Measurements from ENCODE around the gene EP400.

EP400 gene

DNA sequence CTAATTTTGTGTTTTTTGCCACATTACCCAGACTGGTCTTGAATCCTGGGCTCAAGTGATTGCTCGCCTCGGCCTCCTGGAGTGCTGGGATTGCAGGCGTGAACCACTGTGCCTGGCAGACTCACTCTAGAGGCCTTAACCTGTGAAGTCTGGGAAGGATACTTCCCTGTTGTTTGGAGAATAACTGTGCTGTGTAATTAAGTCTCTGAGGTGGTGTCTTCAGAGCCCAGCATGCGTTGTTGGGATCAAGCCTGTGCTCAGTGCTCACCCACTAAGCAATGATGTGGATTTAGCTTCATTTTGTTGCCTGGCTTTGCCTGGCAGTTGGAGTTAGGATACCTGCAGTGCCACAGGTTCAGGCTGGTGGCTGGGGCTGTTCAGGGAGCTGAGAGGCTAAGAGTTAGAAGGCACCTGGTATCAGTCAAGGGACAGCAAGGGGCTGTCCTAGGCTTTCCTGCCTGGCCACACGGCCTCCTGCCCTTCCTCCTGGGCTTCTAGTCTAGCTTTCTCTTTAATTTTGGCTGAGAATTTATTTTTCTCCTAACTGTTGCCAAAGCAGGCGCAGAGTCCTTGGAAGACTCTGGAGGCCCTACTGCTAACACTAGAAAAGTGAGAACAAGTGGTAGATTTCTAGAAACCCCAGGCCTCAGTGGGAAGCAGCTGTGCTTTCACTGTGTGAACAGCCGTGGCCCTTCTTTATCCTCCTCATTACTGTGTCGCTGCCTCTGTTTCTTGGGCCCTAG lies 38.5 kb downstream of the EP400 start:
- no peak for DNase-seq (ENCODE audit: low read depth)

DNA sequence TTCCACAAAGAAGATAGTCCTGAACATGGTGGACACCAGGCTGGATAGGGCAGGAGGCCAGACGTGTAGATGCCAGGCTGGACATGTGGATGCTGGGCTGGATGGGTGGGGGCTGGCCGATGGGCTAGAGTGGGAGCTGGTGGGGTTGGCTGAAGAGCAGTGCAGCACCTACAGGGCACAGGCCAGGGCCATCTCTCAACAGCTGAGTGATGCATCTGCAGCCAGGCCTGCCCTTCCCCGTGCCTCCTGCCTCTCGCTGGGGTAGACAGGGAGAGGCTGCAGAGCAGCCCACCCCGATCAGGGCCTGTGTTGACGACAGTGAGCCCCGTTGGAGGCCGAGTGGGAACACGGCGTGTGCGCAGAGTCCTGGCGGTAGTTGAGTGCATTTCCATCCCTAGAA lies 39.3 kb downstream of the EP400 start:
- no peak for DNase-seq (ENCODE audit: low read depth)

DNA sequence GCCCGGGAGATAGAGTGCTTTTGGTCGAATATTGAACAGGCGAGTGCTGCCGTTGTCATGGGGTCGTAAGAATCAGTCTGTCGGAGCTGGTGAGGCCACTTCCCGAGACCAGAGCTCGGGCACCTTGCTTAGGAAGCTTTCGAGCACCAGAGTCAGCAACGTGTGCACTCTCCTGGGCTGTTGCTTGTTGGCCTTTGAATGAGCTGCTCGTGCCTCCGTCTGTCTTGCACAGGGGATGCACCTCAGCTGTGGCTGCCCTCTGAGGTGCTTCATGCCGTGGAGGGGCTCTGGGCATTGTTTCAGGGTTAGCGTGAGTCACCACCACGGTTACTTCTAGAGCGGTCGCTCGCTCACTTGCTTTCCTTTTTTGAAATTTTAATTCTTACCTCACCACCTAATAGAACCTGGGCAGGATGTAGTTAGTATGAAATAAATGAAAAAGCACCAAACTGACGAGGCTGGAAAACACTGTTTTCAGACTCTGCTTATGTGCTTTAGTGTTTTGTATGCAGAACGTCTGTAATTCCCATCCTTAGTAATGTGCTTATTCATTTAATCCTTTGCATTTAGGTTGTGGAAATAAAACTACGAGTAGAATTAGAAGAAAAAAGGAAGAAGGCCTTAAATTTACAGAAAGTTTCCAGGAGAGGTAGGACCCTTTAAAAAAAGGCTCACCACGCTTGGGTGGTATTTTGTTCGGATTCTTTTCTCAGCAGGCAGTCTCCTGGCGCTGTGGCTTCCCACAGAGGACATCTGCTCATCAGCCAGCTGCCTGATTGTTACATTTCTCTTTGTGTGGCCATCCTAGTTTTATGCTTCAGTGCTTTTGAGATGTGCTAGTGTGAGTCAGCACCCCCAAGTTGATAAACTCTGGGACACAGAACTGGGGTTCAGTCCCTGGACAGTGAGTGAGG lies 40.6 kb downstream of the EP400 start:
- no peak for DNase-seq (ENCODE audit: low read depth)

DNA sequence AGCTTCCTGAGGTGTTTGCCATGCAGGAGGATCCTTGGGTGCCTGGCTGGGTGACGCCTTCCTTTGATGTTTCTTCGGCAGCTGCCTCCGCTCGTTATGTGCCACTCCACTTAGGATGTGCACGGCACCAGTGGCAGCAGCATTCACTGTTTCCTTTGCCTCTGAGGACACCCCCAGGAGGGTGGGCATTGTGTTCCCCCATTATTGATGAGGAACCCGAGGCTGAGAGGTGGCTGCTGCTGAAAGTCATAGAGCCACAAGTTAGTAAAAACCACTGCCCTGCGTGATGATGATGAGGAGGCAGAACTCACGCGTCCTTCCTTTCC lies 41.2 kb downstream of the EP400 start:
- no peak for DNase-seq (ENCODE audit: low read depth)

DNA sequence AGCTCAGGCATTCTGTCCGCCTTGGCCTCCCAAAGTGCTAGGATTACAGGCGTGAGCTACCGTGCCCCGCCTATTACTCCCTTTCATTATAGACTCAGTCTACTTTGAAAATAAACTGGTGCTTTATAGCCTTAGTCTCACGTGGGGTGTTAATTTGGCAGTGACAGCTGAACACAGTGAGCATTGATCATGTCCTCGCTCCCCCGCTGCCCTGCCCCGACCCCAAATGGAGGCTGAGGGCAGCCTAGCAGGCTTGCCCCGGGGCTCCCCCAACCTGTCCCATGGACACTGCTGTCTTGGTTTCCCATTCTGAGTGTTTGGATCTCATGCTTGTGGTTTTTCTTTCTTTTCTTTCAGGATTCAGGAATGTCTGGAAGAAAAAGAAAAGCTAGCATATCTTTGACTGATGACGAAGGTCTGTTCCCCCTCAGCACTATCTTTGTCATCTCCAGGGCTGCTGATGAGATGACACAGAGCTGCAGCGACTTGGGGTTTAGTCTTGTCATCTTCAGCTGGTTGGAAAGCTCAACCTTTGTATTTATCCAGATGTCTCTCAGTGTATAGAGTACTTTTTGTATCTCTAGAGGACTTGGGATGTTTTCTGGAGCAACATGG lies 42.2 kb downstream of the EP400 start:
- DNase-seq (ENCODE audit: low read depth), result no peak

DNA sequence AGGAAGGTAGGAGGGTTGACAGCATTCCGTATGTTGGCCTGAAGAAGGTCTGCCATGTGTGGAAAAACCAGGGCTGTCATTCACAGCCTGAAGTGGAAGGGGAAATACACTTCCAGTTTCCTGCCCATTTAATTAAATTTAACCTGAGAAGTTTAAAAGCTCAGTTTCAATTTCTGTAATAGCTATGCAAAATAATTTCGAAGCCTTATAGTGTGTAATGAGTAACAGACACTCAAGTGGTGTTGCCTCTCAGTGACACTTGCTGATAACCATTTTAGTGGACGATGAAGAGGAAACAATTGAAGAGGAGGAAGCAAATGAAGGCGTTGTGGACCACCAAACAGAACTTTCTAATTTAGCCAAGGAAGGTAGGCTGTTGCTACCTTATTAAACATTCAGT lies 44.8 kb downstream of the EP400 start:
- no peak for DNase-seq (ENCODE audit: low read depth)

DNA sequence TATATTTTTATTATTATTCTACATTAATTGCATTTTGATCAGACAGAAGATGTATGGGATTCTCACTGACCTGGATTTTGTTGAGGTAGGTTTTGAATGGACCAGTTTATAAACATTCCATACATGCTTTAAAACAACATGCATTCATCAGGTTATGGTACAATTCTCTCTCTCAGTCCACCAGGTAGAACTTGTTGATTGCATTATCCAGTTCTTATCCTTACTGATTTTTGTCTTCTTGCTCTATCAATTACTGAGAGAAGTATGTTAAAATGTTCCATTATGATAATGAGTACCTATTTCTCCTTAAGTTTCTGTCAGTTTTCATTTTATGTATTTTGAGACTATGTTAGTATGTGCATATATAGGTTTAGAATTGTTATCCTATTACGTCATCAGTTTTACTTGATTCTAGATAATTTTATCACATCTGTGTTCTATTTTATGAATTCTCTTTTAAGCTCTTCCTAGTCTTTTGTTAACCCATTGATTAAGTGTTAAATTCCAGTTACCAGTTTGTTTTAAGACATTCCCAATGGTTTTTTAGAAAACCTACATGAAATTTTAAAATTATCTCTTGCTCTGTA lies 50.6 kb downstream of the EP400 start:
- DNase-seq (ENCODE audit: low read depth), result no peak

DNA sequence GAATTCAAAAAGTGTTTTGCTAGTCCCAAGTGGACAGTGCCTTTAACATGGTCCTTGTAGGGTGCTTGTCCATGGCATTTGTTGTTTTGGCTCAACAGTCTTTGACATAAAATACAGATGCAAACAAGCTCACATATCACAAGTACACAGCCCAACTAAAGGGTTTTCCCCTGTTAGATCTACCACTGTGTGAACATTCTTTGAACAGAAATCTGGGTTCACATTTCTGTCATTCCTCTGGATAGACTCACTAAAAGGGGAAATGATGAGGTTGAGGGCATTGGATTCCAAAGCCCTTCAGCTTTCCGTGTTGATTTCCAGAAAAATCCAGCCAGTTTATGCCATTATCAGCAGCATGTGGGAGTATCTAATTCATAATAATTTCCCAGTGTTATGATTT lies 54.1 kb downstream of the EP400 start:
- DNase-seq (ENCODE audit: low read depth), result no peak

DNA sequence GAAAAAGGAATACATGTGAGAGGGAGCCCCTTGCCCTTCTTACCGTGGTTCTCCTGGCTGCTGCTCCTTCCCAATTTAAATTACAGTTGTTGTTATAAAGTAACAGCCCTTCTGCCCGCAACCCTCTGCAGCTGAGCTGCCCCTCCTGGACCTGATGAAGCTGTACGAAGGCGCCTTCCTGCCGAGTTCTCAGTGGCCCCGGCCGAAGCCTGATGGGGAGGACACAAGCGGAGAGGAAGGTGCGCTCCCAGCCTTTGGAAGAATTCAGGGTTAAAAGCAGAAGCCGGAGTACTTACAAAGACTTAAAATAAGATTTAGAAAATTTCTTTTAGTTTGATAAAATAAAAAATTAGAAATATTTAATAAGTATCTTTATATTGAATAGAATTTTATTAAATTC lies 55.2 kb downstream of the EP400 start:
- DNase-seq (ENCODE audit: low read depth), result no peak

DNA sequence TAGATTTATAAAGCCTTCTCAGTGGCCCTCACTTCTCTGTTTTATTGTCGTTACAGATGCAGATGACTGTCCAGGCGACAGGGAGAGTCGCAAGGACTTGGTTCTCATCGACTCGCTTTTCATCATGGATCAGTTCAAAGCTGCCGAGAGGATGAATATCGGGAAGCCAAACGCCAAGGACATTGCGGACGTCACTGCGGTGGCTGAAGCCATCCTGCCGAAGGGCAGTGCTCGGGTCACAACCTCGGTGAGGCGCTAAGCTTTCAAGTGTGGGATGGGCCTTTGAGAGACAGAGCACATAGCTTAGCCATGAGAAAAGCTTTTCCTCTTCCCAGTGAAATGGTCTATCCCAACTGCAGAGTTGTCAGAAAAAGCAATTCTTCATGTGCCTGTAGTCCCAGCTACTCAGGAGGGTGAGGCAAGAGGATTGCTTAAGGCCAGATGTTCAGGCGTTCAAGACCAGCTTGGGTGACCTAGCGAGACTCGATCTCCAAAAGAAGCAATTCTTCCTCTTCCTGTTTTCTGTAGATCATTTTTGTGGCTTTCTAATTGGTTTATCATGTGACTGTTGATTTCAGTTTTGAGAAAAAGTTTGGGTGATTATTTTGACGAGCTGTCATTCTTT lies 56.4 kb downstream of the EP400 start:
- DNase-seq (ENCODE audit: low read depth), result no peak

DNA sequence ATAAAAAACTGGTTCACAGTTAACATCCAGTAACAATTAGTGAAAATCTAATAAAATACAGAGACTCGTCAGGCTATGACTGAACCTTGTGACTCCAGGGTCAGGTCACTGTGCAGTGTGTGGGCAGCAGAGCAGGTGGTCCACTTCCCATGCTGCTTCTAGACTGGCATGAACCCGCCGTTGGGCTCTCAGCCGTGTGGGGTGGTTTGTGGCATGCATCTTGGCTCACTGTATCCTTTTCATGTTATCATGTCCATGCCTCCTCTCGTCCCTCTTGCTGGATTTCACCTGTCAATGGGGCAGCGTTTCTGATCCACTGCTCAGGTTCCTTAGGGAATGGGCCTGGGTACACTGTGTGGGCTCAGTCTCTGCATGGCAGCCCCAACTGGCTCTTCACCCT lies 57.3 kb downstream of the EP400 start:
- DNase-seq (ENCODE audit: low read depth), result no peak

DNA sequence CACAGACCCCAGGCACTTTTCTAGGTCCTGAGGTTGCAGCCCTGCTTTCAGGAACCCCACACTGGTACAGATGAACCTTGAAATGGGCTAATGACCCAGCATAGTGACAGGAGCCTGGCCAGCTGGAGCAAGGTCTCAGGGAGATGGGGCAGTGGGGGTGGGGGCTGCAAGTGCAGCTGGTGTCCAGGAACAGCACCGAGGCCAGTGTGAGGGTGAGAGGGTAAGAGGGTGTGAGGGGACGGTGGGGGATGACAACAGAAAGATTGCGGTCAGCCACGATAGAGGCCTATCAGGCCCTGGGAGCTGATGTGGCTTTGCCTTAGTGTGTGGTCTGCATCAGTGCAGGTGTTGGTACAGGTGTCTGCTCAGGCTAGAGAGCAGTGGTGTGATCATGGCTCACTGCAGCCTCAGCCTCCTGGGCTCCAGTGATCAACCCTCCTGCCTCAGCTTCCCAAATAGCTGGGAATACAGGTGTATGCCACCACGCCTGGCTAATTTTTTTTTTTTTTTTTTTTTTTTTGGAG lies 59.7 kb downstream of the EP400 start:
- DNase-seq (ENCODE audit: low read depth), result no peak

DNA sequence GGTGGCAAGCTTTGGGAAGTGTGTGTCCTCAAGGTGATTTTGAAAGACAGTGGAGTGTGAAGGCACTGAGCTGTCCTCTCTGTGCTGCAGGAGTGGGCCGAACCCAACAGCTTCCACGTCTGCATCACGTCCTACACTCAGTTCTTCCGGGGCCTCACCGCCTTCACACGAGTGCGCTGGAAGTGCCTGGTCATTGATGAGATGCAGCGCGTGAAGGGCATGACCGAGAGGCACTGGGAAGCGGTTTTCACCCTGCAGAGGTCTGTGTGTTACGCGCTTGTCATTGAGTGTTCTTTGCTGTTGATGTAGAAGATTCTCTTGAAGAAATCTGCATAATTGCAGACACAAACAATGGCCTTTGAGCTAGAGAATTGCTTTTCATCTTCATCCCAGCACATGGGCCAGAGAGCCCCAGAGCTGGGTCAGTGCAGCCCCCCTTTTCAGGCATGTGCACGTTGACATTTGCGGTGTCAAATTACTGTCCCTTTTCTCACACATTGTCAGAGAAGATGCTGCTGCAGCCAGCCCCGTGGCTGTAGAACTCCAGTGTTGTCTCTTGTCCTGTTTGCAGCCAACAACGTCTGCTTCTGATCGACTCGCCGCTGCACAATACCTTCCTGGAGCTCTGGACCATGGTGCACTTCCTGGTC lies 63.3 kb downstream of the EP400 start:
- no peak for DNase-seq (ENCODE audit: low read depth)

DNA sequence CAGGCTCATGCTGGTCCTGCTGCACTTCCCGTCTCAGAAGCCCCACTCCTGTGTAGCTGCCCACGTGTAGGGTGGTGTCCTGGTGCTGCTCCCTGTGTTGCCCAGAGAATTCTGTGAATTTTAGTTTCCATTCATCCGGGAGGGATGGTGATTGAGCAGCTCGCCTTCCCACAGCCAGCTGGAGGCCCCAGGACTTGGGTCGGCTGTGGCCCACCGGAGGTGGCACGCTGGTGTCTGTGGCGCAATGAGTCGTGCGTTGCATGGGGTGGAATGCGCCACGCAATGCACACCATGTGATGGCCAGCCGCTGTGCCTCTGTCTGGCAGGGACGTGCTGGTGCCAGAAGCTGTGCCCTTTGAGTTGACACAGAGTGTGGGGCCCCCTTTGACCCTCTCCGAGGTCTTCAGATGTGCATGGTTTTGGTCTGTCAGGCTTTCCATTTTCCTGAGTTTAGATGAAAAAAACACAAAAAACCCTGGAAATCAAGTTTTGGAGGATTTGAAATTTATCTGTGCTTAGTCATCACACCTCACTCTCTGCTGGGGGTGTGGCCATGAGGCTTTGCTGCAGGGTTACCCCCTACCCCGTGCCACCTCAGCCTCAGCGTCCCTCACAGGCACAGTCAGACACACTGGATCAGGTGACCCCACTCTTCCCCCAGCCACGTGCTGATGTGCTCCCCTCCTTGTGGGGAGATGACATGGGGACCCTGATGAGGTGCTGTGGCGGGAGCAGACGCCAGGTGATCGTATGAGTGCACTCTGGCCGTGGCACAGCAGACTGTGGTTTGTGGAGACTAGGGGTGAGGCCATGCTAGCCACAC lies 64.6 kb downstream of the EP400 start:
- DNase-seq (ENCODE audit: low read depth), result no peak

DNA sequence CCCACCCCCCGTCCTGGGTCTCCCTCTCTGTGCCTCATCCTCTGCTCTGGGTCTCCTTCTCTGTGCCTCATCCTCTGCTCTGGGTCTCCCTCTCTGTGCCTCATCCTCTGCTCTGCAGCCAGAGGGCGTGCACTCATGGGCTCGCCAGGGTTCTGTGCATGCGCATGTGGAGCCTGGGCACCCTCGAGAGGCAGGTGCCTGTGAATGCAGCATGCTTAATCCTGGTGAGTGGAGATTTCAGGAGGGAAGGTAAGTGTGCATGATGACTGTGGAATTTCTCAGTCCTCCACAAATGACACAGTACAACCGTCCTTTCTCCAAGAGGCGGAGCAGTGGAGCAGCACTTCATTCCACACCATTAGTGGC lies 65.2 kb downstream of the EP400 start:
- no peak for DNase-seq (ENCODE audit: low read depth)

DNA sequence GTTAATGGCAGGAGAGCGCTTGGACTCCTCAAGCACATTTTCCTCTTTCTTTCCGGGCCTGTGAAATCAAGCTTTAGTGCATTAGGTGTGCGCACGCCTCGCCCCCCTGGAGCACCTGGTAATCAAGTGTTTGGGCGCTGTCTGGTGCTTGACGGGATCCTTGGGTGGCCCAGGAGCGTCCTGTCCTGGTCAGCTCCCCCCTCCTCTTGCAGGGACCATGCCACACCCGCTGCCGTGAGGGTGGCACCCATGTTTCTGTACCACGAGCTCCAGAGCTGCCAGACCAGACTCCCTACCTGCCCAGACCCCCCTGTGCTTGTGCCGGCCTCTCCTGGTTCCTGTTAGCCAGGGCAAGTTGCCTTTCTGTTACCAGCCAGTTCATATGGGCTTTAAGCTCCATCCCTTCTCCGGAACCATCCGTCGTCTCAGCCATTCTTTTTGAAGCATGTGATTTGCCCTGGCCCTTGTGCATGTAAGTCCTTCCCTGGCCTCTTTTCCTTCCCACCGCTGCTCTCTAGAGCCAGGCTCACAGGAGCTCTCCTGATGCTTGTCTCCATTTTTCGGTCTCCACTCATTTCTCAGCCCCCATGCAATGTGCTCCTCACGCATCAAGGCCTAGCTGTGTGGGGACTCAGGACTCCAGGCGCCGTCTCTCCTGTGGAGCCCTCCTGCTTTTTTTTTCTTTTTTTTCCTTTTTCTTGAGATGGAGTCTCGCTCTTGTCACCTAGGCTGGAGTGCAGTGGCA lies 66.1 kb downstream of the EP400 start:
- DNase-seq (ENCODE audit: low read depth), result no peak

DNA sequence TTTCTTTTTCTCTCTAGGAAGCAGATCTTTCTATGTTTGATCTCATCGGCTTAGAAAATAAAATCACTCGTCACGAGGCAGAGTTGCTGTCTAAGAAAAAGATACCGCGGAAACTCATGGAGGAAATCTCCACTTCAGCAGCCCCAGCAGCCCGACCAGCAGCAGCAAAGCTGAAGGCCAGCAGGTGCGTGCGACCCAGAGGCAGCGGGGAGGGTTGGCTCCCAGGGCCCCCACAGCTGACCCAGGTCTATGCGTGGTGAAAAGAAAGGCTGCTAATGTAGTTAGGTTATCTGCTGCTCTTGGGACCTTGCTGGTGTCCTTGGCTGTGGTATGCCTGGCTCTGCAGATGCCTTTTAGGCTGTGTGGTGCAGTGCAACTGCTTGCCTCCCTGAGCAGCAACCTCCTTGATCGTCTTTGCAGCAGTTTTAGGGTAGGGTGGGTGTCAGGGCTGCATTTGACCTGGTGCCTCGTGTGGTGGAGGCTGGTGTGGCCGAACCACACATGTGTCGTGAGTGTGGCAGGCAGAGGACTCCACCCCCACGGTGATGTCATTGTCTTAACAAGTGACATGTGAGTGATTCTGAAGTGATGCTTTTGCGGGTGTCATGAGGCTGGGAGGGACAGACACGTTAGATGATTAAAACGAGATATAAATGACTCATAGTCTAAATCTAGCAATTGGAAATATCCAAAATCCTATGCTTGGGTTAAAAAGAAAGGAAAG lies 68.6 kb downstream of the EP400 start:
- no peak for DNase-seq (ENCODE audit: low read depth)

DNA sequence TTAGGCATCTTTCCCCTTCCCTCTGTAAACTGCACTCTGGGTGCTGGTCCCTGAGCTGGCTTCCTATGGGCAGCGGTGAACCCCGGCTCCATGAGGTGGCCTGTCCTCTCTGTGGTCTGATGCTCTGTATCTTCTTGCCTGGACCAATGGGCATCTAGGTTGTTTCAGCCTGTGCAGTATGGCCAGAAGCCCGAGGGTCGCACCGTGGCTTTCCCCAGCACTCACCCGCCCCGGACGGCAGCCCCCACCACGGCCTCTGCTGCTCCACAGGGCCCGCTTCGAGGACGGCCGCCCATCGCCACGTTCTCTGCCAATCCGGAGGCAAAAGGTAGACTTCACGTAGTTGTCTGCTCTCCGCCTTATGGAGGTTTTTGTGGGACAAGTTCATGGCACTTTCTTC lies 70.1 kb downstream of the EP400 start:
- no peak for DNase-seq (ENCODE audit: low read depth)

DNA sequence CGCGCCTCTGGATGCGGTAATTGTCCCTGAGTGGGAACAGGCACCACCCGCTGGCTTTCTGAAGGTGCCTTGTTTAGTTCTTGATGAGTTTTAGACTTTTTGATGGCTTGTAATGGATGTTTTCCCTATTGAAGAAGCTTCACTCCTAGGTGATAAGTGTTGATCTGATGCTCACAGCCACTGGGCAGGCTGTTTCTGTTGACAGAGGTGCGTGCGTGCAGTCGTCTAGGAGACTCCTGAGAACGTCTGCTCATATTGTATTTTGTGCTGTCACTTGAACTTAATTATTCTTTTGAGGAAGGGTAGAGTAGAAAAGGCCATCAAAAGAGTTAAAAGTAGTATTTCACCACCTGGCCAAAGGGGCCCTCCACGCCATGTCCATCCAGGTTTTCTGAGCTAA lies 70.5 kb downstream of the EP400 start:
- no peak for DNase-seq (ENCODE audit: low read depth)

All from stimulated activated CD8-positive, alpha-beta memory T cell treated with anti-CD3 and anti-CD28 coated beads, Interleukin-15, amount 100 ng/mL, for 1 hour (primary cell).